SK-N-SH (cell line): ENCODE measurements around the gene SFXN4. TPM values are rescaled to one million over a fixed set of nuclear protein-coding genes. Genes with fewer than 3 reads are reported as not detected.
A peak's percentile ranks its signal among the peaks of the same experiment; 100 is the strongest.

Experiments
- CTCF ChIA-PET: fragments of 300-600, 350-600 bp; formaldehyde crosslinking; extraction: SDS; loops from one replicate; lab custom pipeline; 2021; lab: Yijun Ruan, JAX
- POLR2A ChIA-PET: fragments of 350-600 bp; sonication (Branson Sonifier 250); formaldehyde crosslinking; extraction: SDS; loops from one replicate; lab custom pipeline; 2020; ENCODE audit warnings: antibody characterized with exemption, inconsistent platforms; lab: Yijun Ruan, JAX
- DNase-seq: peaks from one replicate; pipeline ENCODE4 v3.0.0; 2012
- H2AFZ ChIP-seq: fragments of 200-600 bp; sonication (generic); 2 replicates; pipeline ENCODE4 v1.8.1; 2016; ENCODE audit warnings: antibody characterized with exemption, mild to moderate bottlenecking, low read depth
- H3F3A ChIP-seq: fragments of 200-600 bp; sonication (generic); replicated peaks from 2 replicates; pipeline ENCODE3; 2016; ENCODE audit warnings: antibody characterized with exemption, mild to moderate bottlenecking; ENCODE audit not compliant: insufficient read depth
- H3K27ac ChIP-seq, 2 experiments: fragments of 200-500 bp in 1 of 2; fragments of 200-600 bp in 1 of 2; sonication (Bioruptor generic) in 1 of 2; sonication (generic), shearing (Covaris generic) in 1 of 2; 2 replicates each; pipeline versions ENCODE4 v1.5.1 to v1.6.1; 2014 to 2016; ENCODE audit warnings: low read depth in 2 of 2, inconsistent platforms in 1 of 2, low read length in 1 of 2, mild to moderate bottlenecking in 1 of 2, mixed read lengths in 1 of 2
- H3K27me3 ChIP-seq: fragments of 200-600 bp; sonication (generic), shearing (Covaris generic); 2 replicates; pipeline ENCODE4 v1.6.1; 2016; ENCODE audit warnings: mixed run types; ENCODE audit not compliant: insufficient read depth
- H3K36me3 ChIP-seq, 2 experiments: fragments of 200-500 bp in 1 of 2; fragments of 200-600 bp in 1 of 2; sonication (Bioruptor generic) in 1 of 2; sonication (generic) in 1 of 2; replicated peaks in 1 of 2; 2 replicates each; pipeline versions ENCODE3 to v1.5.1; 2014 to 2016; ENCODE audit warnings: low read length in 1 of 2, mild to moderate bottlenecking in 1 of 2; ENCODE audit not compliant: insufficient read depth in 2 of 2, control insufficient read depth in 1 of 2
- H3K4me1 ChIP-seq, 2 experiments: fragments of 200-500 bp in 1 of 2; fragments of 200-600 bp in 1 of 2; sonication (Bioruptor generic) in 1 of 2; sonication (generic), shearing (Covaris generic) in 1 of 2; 2 replicates each; pipeline versions ENCODE4 v1.5.1 to v1.6.1; 2014 to 2016; ENCODE audit warnings: low read depth in 1 of 2, low read length in 1 of 2, mixed run types in 1 of 2; ENCODE audit not compliant: insufficient read depth in 2 of 2, control insufficient read depth in 1 of 2
- H3K4me2 ChIP-seq: fragments of 200-600 bp; sonication (generic), shearing (Covaris generic); 2 replicates; pipeline ENCODE4 v1.6.1; 2017; ENCODE audit warnings: mixed run types
- H3K4me3 ChIP-seq, 2 experiments: fragments of 200-500 bp in 1 of 2; fragments of 200-600 bp in 1 of 2; sonication (Bioruptor generic) in 1 of 2; sonication (generic), shearing (Covaris generic) in 1 of 2; 2 replicates each; pipeline versions ENCODE4 v1.5.1 to v1.8.1; 2014 to 2016; ENCODE audit warnings: low read depth in 2 of 2, inconsistent platforms in 1 of 2, low read length in 1 of 2, mild to moderate bottlenecking in 1 of 2, mixed read lengths in 1 of 2, moderate library complexity in 1 of 2
- H3K79me2 ChIP-seq: fragments of 200-600 bp; sonication (generic); 2 replicates; pipeline ENCODE4 v1.8.1; 2017; ENCODE audit warnings: mild to moderate bottlenecking; ENCODE audit not compliant: insufficient read depth
- H3K9ac ChIP-seq: fragments of 200-600 bp; sonication (generic); 2 replicates; pipeline ENCODE4 v1.6.1; 2017; ENCODE audit warnings: mixed run types
- H3K9me2 ChIP-seq: fragments of 200-600 bp; sonication (generic); 2 replicates; pipeline ENCODE4 v1.6.1; 2017; ENCODE audit warnings: mixed run types
- H3K9me3 ChIP-seq: fragments of 200-600 bp; sonication (generic); 2 replicates; pipeline ENCODE4 v1.6.1; 2017; ENCODE audit warnings: mixed run types, mild to moderate bottlenecking, moderate library complexity
- H4K20me1 ChIP-seq: fragments of 200-600 bp; sonication (generic); 2 replicates; pipeline ENCODE4 v1.6.1; 2017; ENCODE audit warnings: mild to moderate bottlenecking, mixed run types; ENCODE audit not compliant: insufficient read depth
- CHD2 ChIP-seq: fragments of 150-350 bp; IDR thresholded peaks from 2 replicates; pipeline ENCODE4 v1.6.1; 2018; ENCODE audit warnings: low read length; ENCODE audit not compliant: partially characterized antibody
- ELF1 ChIP-seq: IDR thresholded peaks from 2 replicates; pipeline ENCODE4 v1.4.0; 2012
- EP300 ChIP-seq, 2 experiments: IDR thresholded peaks; 2 replicates each; pipeline versions ENCODE4 v1.4.0 to v1.6.1; 2012; ENCODE audit warnings: borderline replicate concordance in 1 of 2, low read depth in 1 of 2, low read length in 1 of 2
- EZH2phosphoT487 ChIP-seq: fragments of 200-600 bp; sonication (generic); IDR thresholded peaks from 2 replicates; pipeline ENCODE4 v1.6.1; 2017; ENCODE audit warnings: low read depth, mixed run types, mild to moderate bottlenecking, antibody characterized with exemption, moderate library complexity, borderline replicate concordance
- FOXM1 ChIP-seq: IDR thresholded peaks from 2 replicates; pipeline ENCODE4 v1.4.0; 2012; ENCODE audit warnings: low read depth, mild to moderate bottlenecking
- GATA2 ChIP-seq: sonication (generic); formaldehyde crosslinking; IDR thresholded peaks from 2 replicates; pipeline ENCODE4 v1.5.0; 2020; ENCODE audit warnings: mild to moderate bottlenecking, missing genetic modification reagents
- JUND ChIP-seq: IDR thresholded peaks from 2 replicates; pipeline ENCODE4 v1.4.0; 2012
- MXI1 ChIP-seq: IDR thresholded peaks from 2 replicates; pipeline ENCODE4 v1.6.1; 2012; ENCODE audit warnings: mild to moderate bottlenecking, low read depth, low read length, improper control_type of control experiment
- NFIC ChIP-seq: IDR thresholded peaks from 2 replicates; pipeline ENCODE4 v1.4.0; 2012; ENCODE audit warnings: borderline replicate concordance
- POLR2AphosphoS5 ChIP-seq: IDR thresholded peaks from 2 replicates; pipeline ENCODE4 v1.6.1; 2012; ENCODE audit warnings: low read depth, low read length
- RAD21 ChIP-seq: IDR thresholded peaks from 2 replicates; pipeline ENCODE4 v1.6.1; 2012; ENCODE audit warnings: mild to moderate bottlenecking, low read length
- RCOR1 ChIP-seq: fragments of 150-350 bp; IDR thresholded peaks from 2 replicates; pipeline ENCODE4 v1.6.1; 2017; ENCODE audit warnings: antibody characterized with exemption, low read length
- RFX5 ChIP-seq: IDR thresholded peaks from 2 replicates; pipeline ENCODE4 v1.6.1; 2012; ENCODE audit warnings: mild to moderate bottlenecking, improper control_type of control experiment, low read length
- RXRA ChIP-seq: IDR thresholded peaks from 2 replicates; pipeline ENCODE4 v1.4.0; 2012; ENCODE audit warnings: low read depth, mild to moderate bottlenecking, borderline replicate concordance
- SIN3A ChIP-seq: IDR thresholded peaks from 2 replicates; pipeline ENCODE4 v1.6.1; 2012; ENCODE audit warnings: low read depth, mild to moderate bottlenecking, low read length, moderate library complexity, borderline replicate concordance
- TCF12 ChIP-seq: IDR thresholded peaks from 2 replicates; pipeline ENCODE4 v1.4.0; 2012
- WGBS: methylation state at CpG from one replicate; pipeline ENCODE4 v1.1.6; 2017; ENCODE audit warnings: low lambda C conversion rate; 5-methylcytosine and 5-hydroxymethylcytosine counted together
- polyA plus RNA-seq, 3 experiments: library from polyadenylated mRNA; depleted of rRNA; stranded (reverse); fragments of >200 nt; gene quantifications; 2 replicates each; pipeline ENCODE4 v1.2.3, GENCODE V29; 2012
- TF ChIP-seq, protein P1 (sequence below): IDR thresholded peaks from 2 replicates; pipeline ENCODE4 v1.4.0; 2012; ENCODE audit warnings: low read depth, borderline replicate concordance
- TF ChIP-seq, protein P2 (sequence below): IDR thresholded peaks from 2 replicates; pipeline ENCODE4 v1.6.1; 2012; ENCODE audit warnings: mild to moderate bottlenecking, low read depth, low read length, moderate library complexity
- TF ChIP-seq, protein P3 (sequence below): IDR thresholded peaks from 2 replicates; pipeline ENCODE4 v1.4.0; 2012; ENCODE audit warnings: low read depth
- TF ChIP-seq, protein P4 (sequence below): IDR thresholded peaks from 2 replicates; pipeline ENCODE4 v1.4.0; 2012; ENCODE audit warnings: low read depth, borderline replicate concordance

The SFXN4 gene
- polyA plus RNA-seq, 1 of the 3 experiments (the other 2 are of a cell fraction), result 24.2 TPM

DNA sequence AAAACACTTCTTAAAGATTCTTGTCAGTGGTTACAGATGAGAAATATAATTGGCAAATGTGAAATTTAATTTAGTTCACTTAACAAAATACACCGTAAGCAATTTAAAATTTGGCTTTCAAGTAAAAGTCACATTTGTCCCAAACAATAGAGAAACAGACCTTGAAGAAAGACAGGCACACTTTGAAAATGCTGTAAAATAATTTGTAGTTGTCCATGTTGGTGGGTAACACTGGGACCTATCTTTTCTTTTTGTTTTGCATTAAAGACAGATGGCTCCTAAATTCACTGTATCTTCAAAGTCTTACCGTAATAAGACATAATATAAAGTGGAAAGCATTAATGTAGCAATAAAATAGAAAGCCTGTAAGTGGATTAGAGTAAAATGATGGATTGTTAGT, 45.1 kb upstream of the SFXN4 start:
- POLR2A ChIA-PET, result interaction anchor here (0.9 kb wide), 1 partner anchor 43 kb away, joined by 3 read pairs; no protein-coding TSS in a partner anchor
- H3K36me3 ChIP-seq, result no peaks in the 10 kb centered on the region
- H3K4me2 ChIP-seq, result peak overlapping the region; percentile 97
- H3K27me3 ChIP-seq, result no peaks in the 10 kb centered on the region
- H3K4me3 ChIP-seq, result no peak overlapping the region
- CTCF ChIA-PET, result interaction anchor here (0.7 to 15.4 kb wide), 15 partner anchors 10 to 442 kb away, joined by 3 to 505 read pairs (median 8); no protein-coding TSS in a partner anchor
- peak; percentile 36 for DNase-seq
- H4K20me1 ChIP-seq, result no peaks in the 10 kb centered on the region
- no peaks in the 10 kb centered on the region for H3K9me3 ChIP-seq
- WGBS, result 28% methylated on average over 2 of the region's 2 CpGs
- peaks cover 29 to 50% of the 10 kb centered on the region in 2 experiments for H3K4me1 ChIP-seq
- H3K9me2 ChIP-seq, result no peaks in the 10 kb centered on the region
- peak overlapping the region; percentile 52; the same call in 1 of the 2 replicates for H2AFZ ChIP-seq
- peak overlapping the region; percentile 74; the same call in 1 of the 2 replicates for H3K9ac ChIP-seq
- peaks cover 57% of the 10 kb centered on the region for H3K79me2 ChIP-seq
- H3K27ac ChIP-seq, result peak overlapping the region; percentile 67 to 98
- peaks cover 30% of the 10 kb centered on the region for H3F3A ChIP-seq
- TF ChIP-seq RCOR1 (peak; percentile 86), CHD2 (peak; percentile 53), SIN3A (no peak), TCF12 (peak; percentile 66), ELF1 (no peak), EP300 (IDR thresholded peaks at IDR 0.05; ENCODE audit: borderline replicate concordance in 1 of 2, low read depth in 1 of 2, low read length in 1 of 2) (peak in 1 of 2 experiments; percentile 97; a peak in 2 of 4 replicates), GATA2 (CRISPR knock-in tag) (peak; percentile 78), POLR2AphosphoS5 (peak; percentile 56; the same call in 1 of the 2 replicates), MXI1 (peak; percentile 44; the same call in 1 of the 2 replicates), FOXM1 (no peak)
- TF ChIP-seq, protein P1, sequence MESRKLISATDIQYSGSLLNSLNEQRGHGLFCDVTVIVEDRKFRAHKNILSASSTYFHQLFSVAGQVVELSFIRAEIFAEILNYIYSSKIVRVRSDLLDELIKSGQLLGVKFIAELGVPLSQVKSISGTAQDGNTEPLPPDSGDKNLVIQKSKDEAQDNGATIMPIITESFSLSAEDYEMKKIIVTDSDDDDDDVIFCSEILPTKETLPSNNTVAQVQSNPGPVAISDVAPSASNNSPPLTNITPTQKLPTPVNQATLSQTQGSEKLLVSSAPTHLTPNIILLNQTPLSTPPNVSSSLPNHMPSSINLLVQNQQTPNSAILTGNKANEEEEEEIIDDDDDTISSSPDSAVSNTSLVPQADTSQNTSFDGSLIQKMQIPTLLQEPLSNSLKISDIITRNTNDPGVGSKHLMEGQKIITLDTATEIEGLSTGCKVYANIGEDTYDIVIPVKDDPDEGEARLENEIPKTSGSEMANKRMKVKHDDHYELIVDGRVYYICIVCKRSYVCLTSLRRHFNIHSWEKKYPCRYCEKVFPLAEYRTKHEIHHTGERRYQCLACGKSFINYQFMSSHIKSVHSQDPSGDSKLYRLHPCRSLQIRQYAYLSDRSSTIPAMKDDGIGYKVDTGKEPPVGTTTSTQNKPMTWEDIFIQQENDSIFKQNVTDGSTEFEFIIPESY, result no peak

DNA sequence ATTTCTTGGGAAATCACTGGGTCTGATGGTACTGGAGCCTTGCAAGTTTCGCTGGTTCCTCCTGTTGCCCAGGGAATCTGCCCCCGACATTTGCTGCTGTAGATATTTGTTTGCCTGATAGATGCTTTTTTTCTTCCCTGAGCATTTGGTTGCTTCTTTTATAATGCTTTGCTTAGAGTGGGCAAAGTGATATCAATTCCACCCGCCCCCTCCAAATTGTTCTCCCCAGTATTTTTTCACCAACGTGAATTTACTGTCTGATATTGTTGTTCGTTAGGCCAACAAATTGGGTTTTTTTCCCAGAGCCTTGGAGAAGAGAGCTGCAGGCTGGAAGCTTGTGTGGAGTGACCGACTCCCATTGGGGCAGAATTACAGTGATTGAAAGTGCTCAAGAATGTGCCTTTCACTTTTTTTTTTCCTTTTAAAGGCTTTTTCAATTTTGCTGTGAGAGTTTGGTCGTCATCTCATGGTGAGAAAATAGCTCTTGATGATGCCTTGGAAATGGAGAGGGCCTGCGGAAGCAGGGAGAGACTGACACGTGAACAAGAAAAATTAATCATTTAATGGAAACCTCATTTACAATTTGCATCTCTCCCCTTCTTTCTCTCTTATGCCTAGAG, 44.3 kb upstream of the SFXN4 start:
- H2AFZ ChIP-seq, result peak overlapping the region; percentile 52
- WGBS, result 20% methylated on average over 9 of the region's 9 CpGs
- H3K79me2 ChIP-seq, result peaks cover 57% of the 10 kb centered on the region
- peaks cover 30% of the 10 kb centered on the region for H3F3A ChIP-seq
- ChIA-PET CTCF (interaction anchor here (0.7 to 15.4 kb wide), 36 partner anchors 8 to 542 kb away, joined by 3 to 505 read pairs (median 4); no protein-coding TSS in a partner anchor), POLR2A (interaction anchor here (0.7 to 1.1 kb wide), 3 partner anchors 13 to 78 kb away, joined by 3 to 4 read pairs (median 3); no protein-coding TSS in a partner anchor)
- peaks cover 29 to 45% of the 10 kb centered on the region in 2 experiments for H3K4me1 ChIP-seq
- DNase-seq, result no peak
- no peaks in the 10 kb centered on the region for H3K9me3 ChIP-seq
- TF ChIP-seq POLR2AphosphoS5 (no peak), RAD21 (peak; percentile 12), NFIC (no peak), EZH2phosphoT487 (no peak), RFX5 (no peak), MXI1 (peak; percentile 8; the same call in 1 of the 2 replicates), RXRA (0 out of 2 replicates have a peak, but pooled peaks have one; percentile 1), SIN3A (no peak), JUND (no peak)
- TF ChIP-seq, protein P2, sequence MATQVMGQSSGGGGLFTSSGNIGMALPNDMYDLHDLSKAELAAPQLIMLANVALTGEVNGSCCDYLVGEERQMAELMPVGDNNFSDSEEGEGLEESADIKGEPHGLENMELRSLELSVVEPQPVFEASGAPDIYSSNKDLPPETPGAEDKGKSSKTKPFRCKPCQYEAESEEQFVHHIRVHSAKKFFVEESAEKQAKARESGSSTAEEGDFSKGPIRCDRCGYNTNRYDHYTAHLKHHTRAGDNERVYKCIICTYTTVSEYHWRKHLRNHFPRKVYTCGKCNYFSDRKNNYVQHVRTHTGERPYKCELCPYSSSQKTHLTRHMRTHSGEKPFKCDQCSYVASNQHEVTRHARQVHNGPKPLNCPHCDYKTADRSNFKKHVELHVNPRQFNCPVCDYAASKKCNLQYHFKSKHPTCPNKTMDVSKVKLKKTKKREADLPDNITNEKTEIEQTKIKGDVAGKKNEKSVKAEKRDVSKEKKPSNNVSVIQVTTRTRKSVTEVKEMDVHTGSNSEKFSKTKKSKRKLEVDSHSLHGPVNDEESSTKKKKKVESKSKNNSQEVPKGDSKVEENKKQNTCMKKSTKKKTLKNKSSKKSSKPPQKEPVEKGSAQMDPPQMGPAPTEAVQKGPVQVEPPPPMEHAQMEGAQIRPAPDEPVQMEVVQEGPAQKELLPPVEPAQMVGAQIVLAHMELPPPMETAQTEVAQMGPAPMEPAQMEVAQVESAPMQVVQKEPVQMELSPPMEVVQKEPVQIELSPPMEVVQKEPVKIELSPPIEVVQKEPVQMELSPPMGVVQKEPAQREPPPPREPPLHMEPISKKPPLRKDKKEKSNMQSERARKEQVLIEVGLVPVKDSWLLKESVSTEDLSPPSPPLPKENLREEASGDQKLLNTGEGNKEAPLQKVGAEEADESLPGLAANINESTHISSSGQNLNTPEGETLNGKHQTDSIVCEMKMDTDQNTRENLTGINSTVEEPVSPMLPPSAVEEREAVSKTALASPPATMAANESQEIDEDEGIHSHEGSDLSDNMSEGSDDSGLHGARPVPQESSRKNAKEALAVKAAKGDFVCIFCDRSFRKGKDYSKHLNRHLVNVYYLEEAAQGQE, result no peak
- TF ChIP-seq, protein P3, sequence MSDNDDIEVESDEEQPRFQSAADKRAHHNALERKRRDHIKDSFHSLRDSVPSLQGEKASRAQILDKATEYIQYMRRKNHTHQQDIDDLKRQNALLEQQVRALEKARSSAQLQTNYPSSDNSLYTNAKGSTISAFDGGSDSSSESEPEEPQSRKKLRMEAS, result no peak
- TF ChIP-seq, protein P4, sequence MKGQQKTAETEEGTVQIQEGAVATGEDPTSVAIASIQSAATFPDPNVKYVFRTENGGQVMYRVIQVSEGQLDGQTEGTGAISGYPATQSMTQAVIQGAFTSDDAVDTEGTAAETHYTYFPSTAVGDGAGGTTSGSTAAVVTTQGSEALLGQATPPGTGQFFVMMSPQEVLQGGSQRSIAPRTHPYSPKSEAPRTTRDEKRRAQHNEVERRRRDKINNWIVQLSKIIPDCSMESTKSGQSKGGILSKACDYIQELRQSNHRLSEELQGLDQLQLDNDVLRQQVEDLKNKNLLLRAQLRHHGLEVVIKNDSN, result no peak
- peak overlapping the region; percentile 97 for H3K4me2 ChIP-seq
- no peaks in the 10 kb centered on the region for H3K36me3 ChIP-seq
- H3K27me3 ChIP-seq, result no peaks in the 10 kb centered on the region
- peak overlapping the region; percentile 67 to 98 for H3K27ac ChIP-seq
- no peaks in the 10 kb centered on the region for H3K9me2 ChIP-seq
- peak overlapping the region; percentile 91 for H3K4me3 ChIP-seq
- H4K20me1 ChIP-seq, result no peaks in the 10 kb centered on the region
- peak overlapping the region; percentile 74; the same call in 1 of the 2 replicates for H3K9ac ChIP-seq
